Vagina (tissue), 2 donors: ENCODE results near the gene KRT75. TPM values are rescaled to one million over a fixed set of nuclear protein-coding genes. Genes with fewer than 3 reads are reported as not detected.
A peak's percentile ranks its signal among the peaks of the same experiment; 100 is the strongest.

Experiments used
- DNase-seq, 2 donors: peaks; one replicate each; pipeline ENCODE4 v3.0.0-alpha.2; 2017; ENCODE audit errors: extremely low spot score in 2 of 2
- H3K27ac ChIP-seq: fragments of 200-600 bp; sonication (generic); one replicate; pipeline ENCODE4 v1.5.1; 2019
- H3K27me3 ChIP-seq: fragments of 200-600 bp; sonication (generic); one replicate; pipeline ENCODE4 v1.5.1; 2019
- H3K36me3 ChIP-seq, 2 donors: fragments of 200-600 bp; sonication (generic); one replicate each; pipeline ENCODE4 v1.5.1; 2017 to 2019
- H3K4me1 ChIP-seq: fragments of 200-600 bp; sonication (generic); one replicate; pipeline ENCODE4 v1.5.1; 2019
- H3K4me3 ChIP-seq, 2 donors: fragments of 200-600 bp; sonication (generic); 1 replicate in 1 of 2; 2 replicates in 1 of 2; pipeline ENCODE4 v1.5.1; 2016 to 2019
- H3K9me3 ChIP-seq: fragments of 200-600 bp; sonication (generic); one replicate; pipeline ENCODE4 v1.5.1; 2019
- CTCF ChIP-seq, 3 experiments: fragments of 450-650 bp in 2 of 3; fragments of 200-600 bp in 1 of 3; sonication (generic) in 1 of 3; IDR thresholded peaks; one replicate each; pipeline ENCODE4 v1.5.1; 2017 to 2019; ENCODE audit warnings: antibody characterized with exemption in 3 of 3, mild to moderate bottlenecking in 2 of 3, moderate library complexity in 2 of 3
- POLR2A ChIP-seq, 2 donors: fragments of 450-650 bp; IDR thresholded peaks; one replicate each; pipeline ENCODE4 v1.6.1; 2017; ENCODE audit warnings: antibody characterized with exemption in 2 of 2, mild to moderate bottlenecking in 2 of 2, moderate library complexity in 2 of 2
- POLR2AphosphoS5 ChIP-seq, 2 donors: sonication (generic); formaldehyde crosslinking; IDR thresholded peaks; one replicate each; pipeline ENCODE4 v1.9.0; 2017; ENCODE audit warnings: antibody characterized with exemption in 2 of 2, mild to moderate bottlenecking in 2 of 2, low read depth in 1 of 2; ENCODE audit not compliant: insufficient read depth in 1 of 2
- intact Hi-C: fragments of 100-400 bp; cut with DNase I; formaldehyde crosslinking; loops from one replicate; pipeline ENCODE4 v1.15.1; 2023
- total RNA-seq: library from RNA; depleted of rRNA; stranded (reverse); fragments of >200 nt; gene quantifications from one replicate; pipeline ENCODE4 v1.2.3, GENCODE V29; 2016

Gene KRT75
- total RNA-seq, 1 donor from 2014 or later: not detected

GRCh38 chr12:52436828-52437474 is 2.8 kb upstream of the KRT75 start:
- Histone ChIP-seq H3K27ac (no peak overlapping the region), H3K36me3 (no peaks in the 10 kb centered on the region), H3K27me3 (no peaks in the 10 kb centered on the region), H3K9me3 (no peaks in the 10 kb centered on the region), H3K4me3 (no peak overlapping the region), H3K4me1 (peaks cover 40% of the 10 kb centered on the region)
- DNase-seq: peak in 1 of 2 donors; percentile 77
- intact Hi-C loops: no loop called here
- TF ChIP-seq CTCF (IDR thresholded peaks at IDR 0.05) (no peak), POLR2AphosphoS5 (IDR thresholded peaks at IDR 0.05; ENCODE audit: insufficient read depth in 1 of 2, low read depth in 1 of 2) (no peak), POLR2A (IDR thresholded peaks at IDR 0.05) (no peak)

- TF ChIP-seq POLR2A (IDR thresholded peaks at IDR 0.05) (no peak), POLR2AphosphoS5 (IDR thresholded peaks at IDR 0.05; ENCODE audit: insufficient read depth in 1 of 2, low read depth in 1 of 2) (peak in 1 of 2 donors; percentile 74)
Observed at GRCh38 chr12:52436000-52436827, 2.0 kb upstream of the KRT75 start.

GRCh38 chr12:52435659-52435999 is 1.5 kb upstream of the KRT75 start:
- Histone ChIP-seq H3K27ac (no peak overlapping the region), H3K9me3 (no peaks in the 10 kb centered on the region), H3K27me3 (no peaks in the 10 kb centered on the region), H3K36me3 (no peaks in the 10 kb centered on the region), H3K4me1 (peaks cover 40% of the 10 kb centered on the region), H3K4me3 (no peak overlapping the region)
- intact Hi-C loops: no loop called here
- peak in 1 of 2 donors; percentile 62 for DNase-seq
- no peak for TF ChIP-seq CTCF (IDR thresholded peaks at IDR 0.05)
- no peak for TF ChIP-seq POLR2AphosphoS5 (IDR thresholded peaks at IDR 0.05; ENCODE audit: insufficient read depth in 1 of 2, low read depth in 1 of 2)
- TF ChIP-seq POLR2A (IDR thresholded peaks at IDR 0.05): no peak

More at GRCh38 chr12:52436000-52436827, 2.0 kb upstream of the KRT75 start:
- Histone ChIP-seq H3K4me3 (no peak overlapping the region), H3K27me3 (no peaks in the 10 kb centered on the region), H3K4me1 (peaks cover 40% of the 10 kb centered on the region), H3K9me3 (no peaks in the 10 kb centered on the region), H3K36me3 (no peaks in the 10 kb centered on the region), H3K27ac (no peak overlapping the region)
- peak in 1 of 2 donors; percentile 87 for DNase-seq
- intact Hi-C loops: no loop called here

- peak; percentile 34 to 69 for DNase-seq
- Histone ChIP-seq H3K27me3 (no peaks in the 10 kb centered on the region), H3K27ac (no peak overlapping the region), H3K9me3 (no peaks in the 10 kb centered on the region), H3K4me3 (no peak overlapping the region), H3K36me3 (no peaks in the 10 kb centered on the region), H3K4me1 (peaks cover 40% of the 10 kb centered on the region)
- intact Hi-C loops: no loop called here
- TF ChIP-seq POLR2AphosphoS5 (IDR thresholded peaks at IDR 0.05; ENCODE audit: insufficient read depth in 1 of 2, low read depth in 1 of 2): no peak
- no peak for TF ChIP-seq POLR2A (IDR thresholded peaks at IDR 0.05)
- no peak for TF ChIP-seq CTCF (IDR thresholded peaks at IDR 0.05)
Observed at GRCh38 chr12:52434760-52435530, 774 bp upstream of the KRT75 start.

GRCh38 chr12:52433501-52434080 is 580 bp downstream of the KRT75 start:
- Histone ChIP-seq H3K9me3 (no peaks in the 10 kb centered on the region), H3K36me3 (no peaks in the 10 kb centered on the region), H3K27ac (no peak overlapping the region), H3K4me1 (peaks cover 31% of the 10 kb centered on the region), H3K4me3 (no peak overlapping the region), H3K27me3 (no peaks in the 10 kb centered on the region)
- DNase-seq: peak in 1 of 2 donors; percentile 83
- intact Hi-C loops: no loop called here
- TF ChIP-seq POLR2A (IDR thresholded peaks at IDR 0.05): no peak
